GM12892 (cell line): ENCODE results near the gene KDM2B.

ENCODE experiments used
- POLR2A ChIP-seq: IDR thresholded peaks from 2 replicates; pipeline ENCODE4 v1.6.1; 2011; ENCODE audit warnings: low read depth, low read length, control low read depth
- POLR2AphosphoS5 ChIP-seq: IDR thresholded peaks from 2 replicates; pipeline ENCODE4 v1.6.1; 2011; ENCODE audit warnings: low read depth, low read length, control low read depth
- TAF1 ChIP-seq: IDR thresholded peaks from 2 replicates; pipeline ENCODE4 v1.6.1; 2011; ENCODE audit warnings: low read depth, mild to moderate bottlenecking, control low read depth, low read length, borderline replicate concordance

GRCh38 chr12:121518656-121519055 lies 62.2 kb downstream of the KDM2B start:
- TF ChIP-seq POLR2AphosphoS5: no peak
- TF ChIP-seq POLR2A: no peak
- no peak for TF ChIP-seq TAF1
